Gastrocnemius medialis (tissue), 4 donors: Measurements from ENCODE around the gene HAT1.

Experiments used
- CTCF ChIP-seq, 5 experiments: fragments of 450-650 bp in 3 of 5; fragments of 200-600 bp in 2 of 5; sonication (generic) in 2 of 5; IDR thresholded peaks in 4 of 5; conservative IDR thresholded peaks in 1 of 5; 1 replicate in 4 of 5; 2 replicates in 1 of 5; pipeline ENCODE4 v1.5.1; 2016 to 2019; ENCODE audit warnings: antibody characterized with exemption in 5 of 5, mild to moderate bottlenecking in 3 of 5, moderate library complexity in 3 of 5
- POLR2A ChIP-seq, 2 donors: fragments of 450-650 bp; IDR thresholded peaks; one replicate each; pipeline ENCODE4 v1.6.1; 2017; ENCODE audit warnings: antibody characterized with exemption in 2 of 2, mild to moderate bottlenecking in 2 of 2, moderate library complexity in 2 of 2

GRCh38 chr2:171960570-171960969, 38.3 kb downstream of the HAT1 start:
- no peak for TF ChIP-seq CTCF (IDR thresholded peaks at IDR 0.05 in 4 of 5, conservative IDR thresholded peaks at IDR 0.05 in 1 of 5)
- no peak for TF ChIP-seq POLR2A (IDR thresholded peaks at IDR 0.05)
